Panc1 (cell line): ENCODE data around the gene CLTB. TPM values are rescaled to one million over a fixed set of nuclear protein-coding genes. Genes with fewer than 3 reads are reported as not detected.

Experiments
- ATAC-seq: fragments of 200-7000 bp; cut with Tn5 transposase; 2 replicates; pipeline ENCODE4 v1.9.1; 2020; ENCODE audit warnings: mild to moderate bottlenecking, moderate library complexity
- BruUV-seq: library from RNA; stranded (reverse); fragments of 400-500 nt; replicated peaks from 2 replicates; lab custom pipeline; 2021; lab: Mats Ljungman, UMichigan
- CTCF ChIA-PET: fragments of 300-600 bp; sonication (Branson Sonifier 250); formaldehyde crosslinking; loops from one replicate; lab custom pipeline; 2022; ENCODE audit warnings: antibody characterized with exemption; lab: Charles Lee
- POLR2A ChIA-PET: fragments of 300-600 bp; sonication (Branson Sonifier 250); formaldehyde crosslinking; loops from one replicate; lab custom pipeline; 2022; ENCODE audit warnings: antibody characterized with exemption; lab: Charles Lee
- DNase-seq: peaks from one replicate; pipeline ENCODE4 v3.0.0-alpha.2; 2010; ENCODE audit warnings: low read depth, low spot score
- H3K27ac ChIP-seq: 2 replicates; pipeline ENCODE4 v1.5.1; 2011; ENCODE audit warnings: mild to moderate bottlenecking, low read length, inconsistent platforms
- H3K27me3 ChIP-seq: fragments of 200-500 bp; sonication (Bioruptor generic); 2 replicates; pipeline ENCODE4 v1.6.0; 2014; ENCODE audit warnings: low read length, inconsistent platforms; ENCODE audit not compliant: control insufficient read depth, insufficient read depth
- H3K36me3 ChIP-seq: fragments of 200-500 bp; sonication (Bioruptor generic); 2 replicates; pipeline ENCODE4 v1.5.1; 2014; ENCODE audit warnings: inconsistent platforms, mild to moderate bottlenecking, low read length, moderate library complexity; ENCODE audit not compliant: control insufficient read depth, insufficient read depth
- H3K4me1 ChIP-seq: 2 replicates; pipeline ENCODE4 v1.5.1; 2011; ENCODE audit warnings: inconsistent platforms, mild to moderate bottlenecking, low read length, moderate library complexity; ENCODE audit not compliant: control insufficient read depth, insufficient read depth
- H3K4me3 ChIP-seq, 2 experiments: 2 replicates each; pipeline ENCODE4 v1.5.1; 2011 to 2012; ENCODE audit warnings: low read depth in 2 of 2, low read length in 2 of 2, mild to moderate bottlenecking in 2 of 2, inconsistent platforms in 1 of 2, moderate library complexity in 1 of 2
- H3K9me3 ChIP-seq: fragments of 200-500 bp; sonication (Bioruptor generic); 2 replicates; pipeline ENCODE4 v1.5.1; 2014; ENCODE audit warnings: low read depth, mild to moderate bottlenecking, inconsistent platforms, low read length, moderate library complexity; ENCODE audit not compliant: control insufficient read depth, insufficient read depth
- POLR2AphosphoS5 ChIP-seq: IDR thresholded peaks from 2 replicates; pipeline ENCODE4 v1.6.1; 2012; ENCODE audit warnings: mild to moderate bottlenecking, low read depth, low read length, moderate library complexity
- SIN3A ChIP-seq: IDR thresholded peaks from 2 replicates; pipeline ENCODE4 v1.6.1; 2012; ENCODE audit warnings: low read depth, mild to moderate bottlenecking, low read length, moderate library complexity, borderline replicate concordance; ENCODE audit not compliant: insufficient read depth
- TCF7L2 ChIP-seq: IDR thresholded peaks from 2 replicates; pipeline ENCODE4 v1.6.1; 2011; ENCODE audit warnings: mild to moderate bottlenecking, low read depth, low read length, inconsistent platforms
- in situ Hi-C: cut with HindIII; loops from 2 replicates; pipeline ENCODE4 v1.10.0; 2016; ENCODE audit warnings: low sequenced_read_pairs, low pct_unique_long_range_greater_than_20kb
- intact Hi-C: fragments of 100-400 bp; cut with micrococcal nuclease; formaldehyde crosslinking; loops from one replicate; pipeline ENCODE4 v1.10.0; 2022; ENCODE audit not compliant: unreplicated experiment
- total RNA-seq: library from RNA; stranded (reverse); gene quantifications from one replicate; pipeline ENCODE4 v1.2.1, GENCODE V29; 2021; ENCODE audit not compliant: unreplicated experiment
- TF ChIP-seq, protein P1 (sequence below): fragments of 450-650 bp; IDR thresholded peaks from 2 replicates; pipeline ENCODE4 v1.5.1; 2017; ENCODE audit warnings: mild to moderate bottlenecking
- TF ChIP-seq, protein P2 (sequence below), 2 experiments: IDR thresholded peaks; 2 replicates each; pipeline ENCODE4 v1.6.1; 2011 to 2012; ENCODE audit warnings: low read depth in 2 of 2, control low read depth in 1 of 2, low read length in 1 of 2, mild to moderate bottlenecking in 1 of 2, moderate library complexity in 1 of 2; ENCODE audit not compliant: insufficient read depth in 1 of 2

CLTB gene
- total RNA-seq, 1 experiment from 2014 or later: 124 TPM

DNA sequence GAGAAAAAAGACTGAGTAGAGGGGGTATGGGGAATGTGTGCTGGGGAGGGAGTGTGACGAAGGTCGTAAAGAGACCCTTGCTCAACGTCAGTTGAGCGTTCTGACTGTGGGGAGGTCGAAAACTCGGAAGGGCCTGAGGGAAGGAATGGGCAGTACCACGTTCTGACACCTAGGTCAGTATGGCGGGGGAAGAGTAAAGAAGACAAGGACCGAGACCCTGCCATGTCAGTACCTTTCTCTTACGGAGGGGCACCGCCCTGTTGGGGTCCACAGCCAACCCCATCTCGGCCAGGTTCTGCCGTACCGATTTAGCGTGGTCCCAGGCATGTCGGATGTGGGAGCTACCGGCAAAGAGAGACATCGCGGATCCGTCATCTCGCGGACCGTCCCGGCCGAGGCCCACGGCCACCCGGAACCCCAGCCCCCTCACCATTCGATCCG lies 28.3 kb downstream of the CLTB start:
- intact Hi-C loops: loop anchor here (2.0 kb wide), 1 partner anchor 63 kb away; no protein-coding TSS in a partner anchor
- CTCF ChIA-PET: no interaction called here

DNA sequence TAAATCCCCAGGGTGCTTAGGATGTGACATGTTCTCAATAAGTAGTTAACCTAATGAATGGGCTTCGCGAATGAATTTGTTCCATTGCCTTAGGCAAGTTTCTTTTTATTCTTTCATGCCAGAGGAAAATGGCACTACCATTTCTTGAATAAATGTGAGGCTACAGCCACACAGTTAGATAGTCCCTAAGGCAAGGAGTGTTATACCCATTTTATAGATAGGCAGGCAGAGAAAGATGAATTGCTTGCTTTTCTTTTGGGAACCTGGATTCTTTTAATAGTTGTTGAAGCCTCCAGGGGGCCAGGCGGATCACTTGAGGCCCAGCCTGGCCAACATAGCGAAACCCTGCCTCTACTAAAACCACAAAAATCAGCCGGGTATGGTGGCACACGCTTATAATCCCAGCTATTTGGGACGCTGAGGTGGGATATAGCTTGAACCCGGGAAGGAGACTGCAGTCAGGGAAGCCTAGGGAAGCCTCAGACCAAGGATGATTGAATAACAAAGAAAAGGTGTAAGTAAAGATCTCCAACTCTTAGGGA lies 28.9 kb downstream of the CLTB start:
- peak overlapping the region; percentile 100 for H3K27ac ChIP-seq
- intact Hi-C loops: no loop called here
- ChIA-PET CTCF (interaction anchor here (0.7 kb wide), 2 partner anchors 20 to 457 kb away, joined by 3 to 6 read pairs; no protein-coding TSS in a partner anchor), POLR2A (no interaction called here)
- H3K36me3 ChIP-seq: peaks cover 28% of the 10 kb centered on the region
- in situ Hi-C loops: no loop called here
- DNase-seq (no peak), ATAC-seq (no peak)
- no peak for TF ChIP-seq TCF7L2
- TF ChIP-seq, protein P1, sequence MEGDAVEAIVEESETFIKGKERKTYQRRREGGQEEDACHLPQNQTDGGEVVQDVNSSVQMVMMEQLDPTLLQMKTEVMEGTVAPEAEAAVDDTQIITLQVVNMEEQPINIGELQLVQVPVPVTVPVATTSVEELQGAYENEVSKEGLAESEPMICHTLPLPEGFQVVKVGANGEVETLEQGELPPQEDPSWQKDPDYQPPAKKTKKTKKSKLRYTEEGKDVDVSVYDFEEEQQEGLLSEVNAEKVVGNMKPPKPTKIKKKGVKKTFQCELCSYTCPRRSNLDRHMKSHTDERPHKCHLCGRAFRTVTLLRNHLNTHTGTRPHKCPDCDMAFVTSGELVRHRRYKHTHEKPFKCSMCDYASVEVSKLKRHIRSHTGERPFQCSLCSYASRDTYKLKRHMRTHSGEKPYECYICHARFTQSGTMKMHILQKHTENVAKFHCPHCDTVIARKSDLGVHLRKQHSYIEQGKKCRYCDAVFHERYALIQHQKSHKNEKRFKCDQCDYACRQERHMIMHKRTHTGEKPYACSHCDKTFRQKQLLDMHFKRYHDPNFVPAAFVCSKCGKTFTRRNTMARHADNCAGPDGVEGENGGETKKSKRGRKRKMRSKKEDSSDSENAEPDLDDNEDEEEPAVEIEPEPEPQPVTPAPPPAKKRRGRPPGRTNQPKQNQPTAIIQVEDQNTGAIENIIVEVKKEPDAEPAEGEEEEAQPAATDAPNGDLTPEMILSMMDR: no peak
- no peak for TF ChIP-seq SIN3A
- no peak for TF ChIP-seq POLR2AphosphoS5
- TF ChIP-seq, protein P2, sequence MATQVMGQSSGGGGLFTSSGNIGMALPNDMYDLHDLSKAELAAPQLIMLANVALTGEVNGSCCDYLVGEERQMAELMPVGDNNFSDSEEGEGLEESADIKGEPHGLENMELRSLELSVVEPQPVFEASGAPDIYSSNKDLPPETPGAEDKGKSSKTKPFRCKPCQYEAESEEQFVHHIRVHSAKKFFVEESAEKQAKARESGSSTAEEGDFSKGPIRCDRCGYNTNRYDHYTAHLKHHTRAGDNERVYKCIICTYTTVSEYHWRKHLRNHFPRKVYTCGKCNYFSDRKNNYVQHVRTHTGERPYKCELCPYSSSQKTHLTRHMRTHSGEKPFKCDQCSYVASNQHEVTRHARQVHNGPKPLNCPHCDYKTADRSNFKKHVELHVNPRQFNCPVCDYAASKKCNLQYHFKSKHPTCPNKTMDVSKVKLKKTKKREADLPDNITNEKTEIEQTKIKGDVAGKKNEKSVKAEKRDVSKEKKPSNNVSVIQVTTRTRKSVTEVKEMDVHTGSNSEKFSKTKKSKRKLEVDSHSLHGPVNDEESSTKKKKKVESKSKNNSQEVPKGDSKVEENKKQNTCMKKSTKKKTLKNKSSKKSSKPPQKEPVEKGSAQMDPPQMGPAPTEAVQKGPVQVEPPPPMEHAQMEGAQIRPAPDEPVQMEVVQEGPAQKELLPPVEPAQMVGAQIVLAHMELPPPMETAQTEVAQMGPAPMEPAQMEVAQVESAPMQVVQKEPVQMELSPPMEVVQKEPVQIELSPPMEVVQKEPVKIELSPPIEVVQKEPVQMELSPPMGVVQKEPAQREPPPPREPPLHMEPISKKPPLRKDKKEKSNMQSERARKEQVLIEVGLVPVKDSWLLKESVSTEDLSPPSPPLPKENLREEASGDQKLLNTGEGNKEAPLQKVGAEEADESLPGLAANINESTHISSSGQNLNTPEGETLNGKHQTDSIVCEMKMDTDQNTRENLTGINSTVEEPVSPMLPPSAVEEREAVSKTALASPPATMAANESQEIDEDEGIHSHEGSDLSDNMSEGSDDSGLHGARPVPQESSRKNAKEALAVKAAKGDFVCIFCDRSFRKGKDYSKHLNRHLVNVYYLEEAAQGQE (IDR thresholded peaks at IDR 0.05; ENCODE audit: insufficient read depth in 1 of 2, low read depth in 2 of 2, low read length in 1 of 2): no peak
- H3K9me3 ChIP-seq: no peaks in the 10 kb centered on the region
- BruUV-seq: TSS peak; percentile 75
- peak overlapping the region; percentile 76 to 94 for H3K4me3 ChIP-seq
- H3K27me3 ChIP-seq: no peaks in the 10 kb centered on the region
- H3K4me1 ChIP-seq: peaks cover 17% of the 10 kb centered on the region

More for the DNA sequence above, 28.3 kb downstream of the CLTB start:
- TF ChIP-seq SIN3A (no peak; the same call in 1 of the 2 replicates), TCF7L2 (no peak), POLR2AphosphoS5 (no peak)
- TF ChIP-seq, protein P1: no peak
- TF ChIP-seq, protein P2 (IDR thresholded peaks at IDR 0.05; ENCODE audit: insufficient read depth in 1 of 2, low read depth in 2 of 2, low read length in 1 of 2): no peak
- DNase-seq: no peak
- peaks cover 26% of the 10 kb centered on the region for H3K36me3 ChIP-seq
- peaks cover 17% of the 10 kb centered on the region for H3K4me1 ChIP-seq
- peak overlapping the region; percentile 100 for H3K27ac ChIP-seq
- peak; percentile 10 for ATAC-seq
- BruUV-seq: no TSS peak
- no peaks in the 10 kb centered on the region for H3K9me3 ChIP-seq
- POLR2A ChIA-PET: no interaction called here
- no peaks in the 10 kb centered on the region for H3K27me3 ChIP-seq
- in situ Hi-C loops: no loop called here
- peak overlapping the region; percentile 76 to 94 for H3K4me3 ChIP-seq
